ENCODE data around the gene GFRA4.

GFRA4 gene

GRCh38 chr20:3614466-3614865 is 48.7 kb downstream of the GFRA4 start:
- no peak for DNase-seq

GRCh38 chr20:3613821-3614440 is 49.3 kb downstream of the GFRA4 start:
- DNase-seq, result no peak

- DNase-seq, result no peak
Observed at GRCh38 chr20:3612795-3613572, 50.2 kb downstream of the GFRA4 start.

- DNase-seq, result no peak
Observed at GRCh38 chr20:3611901-3612300, 51.3 kb downstream of the GFRA4 start.

All from inflammatory macrophage treated with lipopolysaccharide for 1 hour (primary cell).